SH-SY5Y (cell line): ENCODE measurements around the gene OSBPL9.

Experiments
- GATA2 ChIP-seq: IDR thresholded peaks from 2 replicates; pipeline ENCODE4 v1.6.1; 2011; ENCODE audit warnings: mild to moderate bottlenecking, low read depth, low read length
- GATA3 ChIP-seq: IDR thresholded peaks from 2 replicates; pipeline ENCODE4 v1.6.1; 2011; ENCODE audit warnings: low read depth, mild to moderate bottlenecking, low read length, moderate library complexity

GRCh38 chr1:51750218-51750617 is 133.3 kb downstream of the OSBPL9 start:
- no peak for TF ChIP-seq GATA2
- no peak for TF ChIP-seq GATA3
